Panc1 (cell line): ENCODE results near the gene DTD1.

Source experiments
- POLR2AphosphoS5 ChIP-seq: IDR thresholded peaks from 2 replicates; pipeline ENCODE4 v1.6.1; 2012; ENCODE audit warnings: mild to moderate bottlenecking, low read depth, low read length, moderate library complexity
- TF ChIP-seq, protein P1 (sequence below): fragments of 450-650 bp; IDR thresholded peaks from 2 replicates; pipeline ENCODE4 v1.5.1; 2017; ENCODE audit warnings: mild to moderate bottlenecking

DNA sequence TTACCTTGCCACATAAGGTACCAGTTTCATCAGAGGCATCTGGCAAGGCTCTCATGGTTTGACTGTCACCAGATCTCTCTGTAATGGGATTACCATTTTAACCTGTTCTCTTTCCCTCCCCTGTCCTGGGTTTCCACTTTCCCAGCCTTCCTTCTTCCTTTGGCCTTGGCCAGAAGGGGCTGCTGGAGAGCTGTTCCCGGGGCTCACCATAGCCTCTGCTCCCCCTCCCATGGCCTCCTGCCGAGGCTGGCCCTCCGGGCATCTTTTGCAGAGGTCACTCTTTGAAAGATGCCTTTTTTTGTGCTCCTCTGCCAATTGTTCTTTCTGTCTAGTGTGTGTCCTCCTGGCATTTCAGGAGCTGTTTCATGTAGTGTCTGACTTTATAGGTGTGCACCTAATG, 125.0 kb downstream of the DTD1 start:
- TF ChIP-seq, protein P1, sequence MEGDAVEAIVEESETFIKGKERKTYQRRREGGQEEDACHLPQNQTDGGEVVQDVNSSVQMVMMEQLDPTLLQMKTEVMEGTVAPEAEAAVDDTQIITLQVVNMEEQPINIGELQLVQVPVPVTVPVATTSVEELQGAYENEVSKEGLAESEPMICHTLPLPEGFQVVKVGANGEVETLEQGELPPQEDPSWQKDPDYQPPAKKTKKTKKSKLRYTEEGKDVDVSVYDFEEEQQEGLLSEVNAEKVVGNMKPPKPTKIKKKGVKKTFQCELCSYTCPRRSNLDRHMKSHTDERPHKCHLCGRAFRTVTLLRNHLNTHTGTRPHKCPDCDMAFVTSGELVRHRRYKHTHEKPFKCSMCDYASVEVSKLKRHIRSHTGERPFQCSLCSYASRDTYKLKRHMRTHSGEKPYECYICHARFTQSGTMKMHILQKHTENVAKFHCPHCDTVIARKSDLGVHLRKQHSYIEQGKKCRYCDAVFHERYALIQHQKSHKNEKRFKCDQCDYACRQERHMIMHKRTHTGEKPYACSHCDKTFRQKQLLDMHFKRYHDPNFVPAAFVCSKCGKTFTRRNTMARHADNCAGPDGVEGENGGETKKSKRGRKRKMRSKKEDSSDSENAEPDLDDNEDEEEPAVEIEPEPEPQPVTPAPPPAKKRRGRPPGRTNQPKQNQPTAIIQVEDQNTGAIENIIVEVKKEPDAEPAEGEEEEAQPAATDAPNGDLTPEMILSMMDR, result no peak
- no peak for TF ChIP-seq POLR2AphosphoS5
